GM12891 (cell line): ENCODE measurements around the gene PCID2.

Experiments
- POLR2A ChIP-seq: IDR thresholded peaks from 2 replicates; pipeline ENCODE4 v1.6.1; 2011; ENCODE audit warnings: low read depth, low read length, control low read depth
- POLR2AphosphoS5 ChIP-seq: IDR thresholded peaks from 2 replicates; pipeline ENCODE4 v1.6.1; 2011; ENCODE audit warnings: low read depth, low read length, control low read depth

DNA sequence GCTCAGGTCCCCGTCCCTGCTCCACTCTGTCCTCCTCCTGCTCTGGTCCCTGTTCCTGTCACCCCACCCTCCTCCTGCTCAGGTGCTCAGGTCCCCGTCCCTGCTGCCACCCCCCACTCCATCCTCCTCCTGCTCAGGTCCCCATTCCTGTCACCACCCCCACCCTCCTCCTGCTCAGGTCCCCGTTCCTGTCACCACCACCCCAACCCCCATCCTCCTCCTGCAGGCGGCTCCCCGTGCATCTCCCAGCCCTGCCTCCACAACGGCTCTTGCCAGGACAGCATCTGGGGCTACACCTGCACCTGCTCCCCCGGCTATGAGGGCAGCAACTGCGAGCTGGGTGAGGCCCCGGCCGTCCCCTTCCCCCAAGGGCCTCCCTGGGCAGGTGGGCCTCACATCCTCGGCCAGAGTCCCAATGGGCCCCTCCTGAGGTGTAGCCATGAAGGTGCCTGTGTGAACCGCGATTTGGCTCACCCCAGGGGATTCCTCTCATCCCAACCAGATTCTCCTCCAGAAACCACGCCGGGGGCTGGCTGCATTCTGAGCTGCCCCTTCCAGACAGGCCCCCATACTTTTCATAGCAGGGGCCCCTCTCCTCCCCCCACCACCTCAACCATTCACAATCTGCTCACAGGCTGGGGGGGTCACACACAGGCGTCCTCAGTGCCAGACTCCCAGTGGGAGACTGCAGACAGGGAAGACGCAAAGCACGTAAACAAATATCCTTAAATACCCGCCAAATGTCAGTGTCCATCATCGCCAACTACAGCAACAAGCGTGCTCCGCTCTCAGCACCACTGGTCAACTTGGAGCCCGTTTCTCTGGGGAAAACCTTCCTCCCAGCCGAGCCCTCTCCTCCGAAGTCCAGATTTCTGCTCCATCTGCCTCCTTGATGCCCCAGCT is 45.4 kb downstream of the PCID2 start:
- no peak for TF ChIP-seq POLR2A
- TF ChIP-seq POLR2AphosphoS5: no peak
